ENCODE measurements around the gene C12orf76. TPM values are rescaled to one million over a fixed set of nuclear protein-coding genes. Genes with fewer than 3 reads are reported as not detected.

The C12orf76 gene
- 10 to 100 TPM in 1 of 6 experiments, 1 to 10 TPM in 5; 3.0 to 10.1 (median 6.4) TPM for total RNA-seq
- long read RNA-seq, partial matches to known transcripts = 0 of 4 reads
- long read RNA-seq, other reads (novel, unspliced or antisense) = 0 of 4 reads

GRCh38 chr12:110048242-110049027 lies at the start of gene C12orf76:
C12orf76 (minus strand) TSS chr12:110048522; CDS start chr12:110048495, 27 bp downstream.
- 3% methylated on average over 28 of the region's 47 CpGs for WGBS (ENCODE audit: insufficient coverage, low coverage, low lambda C conversion rate, missing lambda C conversion rate)
- H3K27ac ChIP-seq = peak within 1 kb of the TSS; percentile 60 to 90 (median 82)

GRCh38 chr12:110093631-110094311 lies 45.4 kb upstream of the C12orf76 start:
- H3K36me3 ChIP-seq = no peaks in the 10 kb centered on the region
- no peaks in the 10 kb centered on the region for H3K9me3 ChIP-seq
- DNase-seq (no peak), ATAC-seq (no peak)
- H3K27me3 ChIP-seq = no peaks in the 10 kb centered on the region
- intact Hi-C loops (cut with DNase I) = no loop called here
- WGBS (ENCODE audit: insufficient coverage, low coverage, low lambda C conversion rate, missing lambda C conversion rate) = 49% methylated on average over 7 of the region's 7 CpGs
- H3K27ac ChIP-seq = no peak overlapping the region
- H3K4me1 ChIP-seq = peaks cover 0 to 24% (median 6%) of the 10 kb centered on the region in 4 donors
- no peak overlapping the region for H3K4me3 ChIP-seq
- TF ChIP-seq POLR2A (IDR thresholded peaks at IDR 0.05) (no peak), CTCF (IDR thresholded peaks at IDR 0.05) (no peak)

More at GRCh38 chr12:110048242-110049027, at the start of gene C12orf76:
- H3K9me3 ChIP-seq = no peaks in the 10 kb centered on the region
- peak within 1 kb of the TSS; percentile 72 to 82 (median 80) for H3K4me3 ChIP-seq
- ATAC-seq = peak; percentile 98 to 100 (median 98)
- intact Hi-C loops (cut with DNase I) = no loop called here
- DNase-seq = peak; percentile 97 to 98 (median 97)
- H3K27me3 ChIP-seq = no peaks in the 10 kb centered on the region
- peaks cover 0 to 29% (median 5%) of the 10 kb centered on the region in 4 donors for H3K4me1 ChIP-seq
- H3K36me3 ChIP-seq = no peaks in the 10 kb centered on the region
- no peak for TF ChIP-seq CTCF (IDR thresholded peaks at IDR 0.05)
- TF ChIP-seq POLR2A (IDR thresholded peaks at IDR 0.05) = peak; percentile 83

GRCh38 chr12:110091136-110091711 lies 42.9 kb upstream of the C12orf76 start:
- H3K27ac ChIP-seq = peak overlapping the region; percentile 62 to 92 (median 85)
- peak; percentile 35 to 73 (median 72) for DNase-seq
- peaks cover 0 to 24% (median 6%) of the 10 kb centered on the region in 4 donors for H3K4me1 ChIP-seq
- peak overlapping the region in 2 of 3 donors; percentile 24 to 29 for H3K4me3 ChIP-seq
- H3K36me3 ChIP-seq = no peaks in the 10 kb centered on the region
- H3K9me3 ChIP-seq = no peaks in the 10 kb centered on the region
- TF ChIP-seq POLR2A (IDR thresholded peaks at IDR 0.05) = no peak
- no peak for TF ChIP-seq CTCF (IDR thresholded peaks at IDR 0.05)
- H3K27me3 ChIP-seq = no peaks in the 10 kb centered on the region
- ATAC-seq = peak; percentile 82 to 88 (median 84)
- intact Hi-C loops (cut with DNase I) = no loop called here
- 28% methylated on average over 3 of the region's 3 CpGs for WGBS (ENCODE audit: insufficient coverage, low coverage, low lambda C conversion rate, missing lambda C conversion rate)

GRCh38 chr12:110090266-110091135 lies 42.2 kb upstream of the C12orf76 start:
- Histone ChIP-seq H3K27ac (peak overlapping the region; percentile 62 to 92 (median 85)), H3K36me3 (no peaks in the 10 kb centered on the region), H3K9me3 (no peaks in the 10 kb centered on the region), H3K4me1 (peaks cover 0 to 24% (median 6%) of the 10 kb centered on the region in 4 donors), H3K27me3 (no peaks in the 10 kb centered on the region), H3K4me3 (peak overlapping the region in 2 of 3 donors; percentile 24 to 29)
- intact Hi-C loops (cut with DNase I) = no loop called here
- peak; percentile 56 to 68 (median 64) for ATAC-seq
- TF ChIP-seq CTCF (IDR thresholded peaks at IDR 0.05) = peak in 2 of 4 donors; percentile 13 to 31
- TF ChIP-seq POLR2A (IDR thresholded peaks at IDR 0.05) = no peak
- WGBS (ENCODE audit: insufficient coverage, low coverage, low lambda C conversion rate, missing lambda C conversion rate) = 52% methylated on average over 6 of the region's 8 CpGs
- no peak for DNase-seq

All from right lobe of liver (tissue), 6 donors.